ENCODE results near the gene RASSF10. TPM values are rescaled to one million over a fixed set of nuclear protein-coding genes. Genes with fewer than 3 reads are reported as not detected.

The RASSF10 gene
- total RNA-seq, 4 donors from 2014 or later, result 0.60 TPM; not detected in 3

DNA sequence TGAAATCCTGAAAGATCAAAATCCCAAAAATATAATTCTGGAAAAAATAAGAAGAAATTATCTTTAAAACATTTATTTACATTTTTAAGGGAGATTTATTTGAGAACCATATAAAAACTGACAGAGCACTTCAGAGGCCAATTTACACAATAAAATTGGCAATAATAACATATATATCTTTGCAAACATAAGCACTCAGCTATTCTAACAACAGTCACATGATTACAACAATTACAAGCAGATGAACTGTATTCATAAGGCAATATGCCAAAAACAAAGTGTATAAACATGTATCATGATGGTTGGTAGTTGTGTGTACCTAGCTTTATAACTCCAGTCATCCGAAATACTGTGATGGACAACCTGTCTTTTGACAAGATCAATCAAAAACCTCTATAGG lies 17.7 kb upstream of the RASSF10 start:
- WGBS, 2 donors, result 74 to 88% methylated on average over 1 of the region's 1 CpG
- Histone ChIP-seq H3K27ac (no peak overlapping the region), H3K4me1 (no peaks in the 10 kb centered on the region), H3K9me3 (no peaks in the 10 kb centered on the region), H3K4me3 (no peak overlapping the region), H3K27me3 (peaks cover 0 to 8% of the 10 kb centered on the region in 2 donors), H3K36me3 (no peaks in the 10 kb centered on the region)
- DNase-seq (ENCODE audit: low spot score in 2 of 2), result no peak
- TF ChIP-seq, protein P1, sequence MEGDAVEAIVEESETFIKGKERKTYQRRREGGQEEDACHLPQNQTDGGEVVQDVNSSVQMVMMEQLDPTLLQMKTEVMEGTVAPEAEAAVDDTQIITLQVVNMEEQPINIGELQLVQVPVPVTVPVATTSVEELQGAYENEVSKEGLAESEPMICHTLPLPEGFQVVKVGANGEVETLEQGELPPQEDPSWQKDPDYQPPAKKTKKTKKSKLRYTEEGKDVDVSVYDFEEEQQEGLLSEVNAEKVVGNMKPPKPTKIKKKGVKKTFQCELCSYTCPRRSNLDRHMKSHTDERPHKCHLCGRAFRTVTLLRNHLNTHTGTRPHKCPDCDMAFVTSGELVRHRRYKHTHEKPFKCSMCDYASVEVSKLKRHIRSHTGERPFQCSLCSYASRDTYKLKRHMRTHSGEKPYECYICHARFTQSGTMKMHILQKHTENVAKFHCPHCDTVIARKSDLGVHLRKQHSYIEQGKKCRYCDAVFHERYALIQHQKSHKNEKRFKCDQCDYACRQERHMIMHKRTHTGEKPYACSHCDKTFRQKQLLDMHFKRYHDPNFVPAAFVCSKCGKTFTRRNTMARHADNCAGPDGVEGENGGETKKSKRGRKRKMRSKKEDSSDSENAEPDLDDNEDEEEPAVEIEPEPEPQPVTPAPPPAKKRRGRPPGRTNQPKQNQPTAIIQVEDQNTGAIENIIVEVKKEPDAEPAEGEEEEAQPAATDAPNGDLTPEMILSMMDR (IDR thresholded peaks at IDR 0.05), result no peak
- TF ChIP-seq POLR2A (IDR thresholded peaks at IDR 0.05), result no peak
- no peak for TF ChIP-seq EP300 (IDR thresholded peaks at IDR 0.05)

DNA sequence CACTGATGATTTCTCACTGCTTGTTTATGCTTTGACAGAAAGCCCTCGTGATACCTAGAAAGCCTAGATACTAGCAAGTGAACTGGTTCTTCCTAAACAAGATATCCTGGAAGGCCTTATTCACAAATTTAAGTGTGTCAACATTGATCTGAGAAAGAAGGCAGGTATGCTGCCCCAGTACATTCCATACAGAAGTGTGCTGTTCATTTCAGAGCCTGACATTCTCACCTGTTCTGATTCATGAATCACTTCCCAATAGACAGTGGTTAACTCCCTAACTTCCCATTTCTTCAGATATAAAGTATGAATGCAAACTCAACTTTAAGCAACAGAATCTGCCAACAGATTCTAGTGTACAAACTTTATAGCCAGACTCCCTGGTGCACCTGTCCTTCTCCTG lies 15.5 kb upstream of the RASSF10 start:
- WGBS, 2 donors, result 83 to 85% methylated on average over 1 of the region's 1 CpG

DNA sequence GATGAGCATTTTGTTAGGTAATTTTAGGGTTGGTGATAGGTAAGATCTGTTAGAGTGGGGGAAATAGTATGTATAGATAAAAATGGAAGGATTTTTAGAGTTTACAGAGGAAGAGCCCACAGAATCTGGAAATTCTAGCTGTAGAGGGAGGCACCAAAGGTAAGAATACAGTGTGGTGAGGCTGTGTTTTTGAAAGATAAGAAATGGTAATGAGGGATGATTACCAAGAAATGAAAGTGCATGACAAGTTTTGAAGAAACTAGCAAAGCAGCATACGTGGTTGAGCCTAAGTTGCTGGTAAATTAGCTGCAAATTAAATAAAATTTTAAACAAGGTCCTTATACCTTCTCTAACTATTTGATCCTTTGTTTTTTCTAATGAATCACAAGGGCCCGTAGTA lies 14.6 kb upstream of the RASSF10 start:
- TF ChIP-seq, protein P1 (IDR thresholded peaks at IDR 0.05), result no peak
- TF ChIP-seq POLR2A (IDR thresholded peaks at IDR 0.05) (no peak), EP300 (IDR thresholded peaks at IDR 0.05) (no peak)
- H3K4me3 ChIP-seq, result no peak overlapping the region
- no peaks in the 10 kb centered on the region for H3K4me1 ChIP-seq
- no peaks in the 10 kb centered on the region for H3K9me3 ChIP-seq
- WGBS, 2 donors, result 84 to 87% methylated on average over 2 of the region's 2 CpGs
- no peaks in the 10 kb centered on the region for H3K27me3 ChIP-seq
- DNase-seq (ENCODE audit: low spot score in 2 of 2), result no peak
- no peaks in the 10 kb centered on the region for H3K36me3 ChIP-seq
- H3K27ac ChIP-seq, result peak overlapping the region in 1 of 4 donors; percentile 23

More for the DNA sequence above, 15.5 kb upstream of the RASSF10 start:
- Histone ChIP-seq H3K9me3 (no peaks in the 10 kb centered on the region), H3K27ac (no peak overlapping the region), H3K36me3 (no peaks in the 10 kb centered on the region), H3K27me3 (no peaks in the 10 kb centered on the region), H3K4me3 (no peak overlapping the region), H3K4me1 (no peaks in the 10 kb centered on the region)
- TF ChIP-seq POLR2A (IDR thresholded peaks at IDR 0.05) (no peak), EP300 (IDR thresholded peaks at IDR 0.05) (no peak)
- TF ChIP-seq, protein P1 (IDR thresholded peaks at IDR 0.05), result no peak
- DNase-seq (ENCODE audit: low spot score in 2 of 2), result no peak

DNA sequence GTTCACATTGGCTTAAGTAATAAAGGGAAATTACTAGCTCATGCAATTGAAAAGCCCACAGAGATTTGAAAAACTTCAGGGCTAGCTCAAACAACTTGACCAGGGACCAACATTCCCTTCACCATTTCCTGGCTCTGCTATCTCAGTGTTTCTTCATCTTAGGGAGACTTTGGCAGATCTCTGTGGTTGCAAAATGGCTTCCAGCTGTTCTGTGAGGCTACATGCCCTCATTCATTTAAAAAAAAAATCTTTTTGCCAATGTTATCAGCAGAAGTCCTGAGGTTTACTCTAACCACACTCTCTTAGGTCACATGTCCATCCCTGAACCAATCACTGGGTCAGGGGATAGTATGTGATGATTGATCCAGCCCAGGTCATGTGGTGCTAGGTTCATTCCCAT lies 13.9 kb upstream of the RASSF10 start:
- TF ChIP-seq, protein P1 (IDR thresholded peaks at IDR 0.05), result no peak
- no peak for TF ChIP-seq POLR2A (IDR thresholded peaks at IDR 0.05)
- TF ChIP-seq EP300 (IDR thresholded peaks at IDR 0.05), result peak in 1 of 2 donors; percentile 47
- H3K4me3 ChIP-seq, result no peak overlapping the region
- H3K4me1 ChIP-seq, result peaks cover 0 to 3% (median 0%) of the 10 kb centered on the region in 4 donors
- no peak overlapping the region for H3K27ac ChIP-seq
- H3K27me3 ChIP-seq, result no peaks in the 10 kb centered on the region
- no peaks in the 10 kb centered on the region for H3K9me3 ChIP-seq
- DNase-seq (ENCODE audit: low spot score in 2 of 2), result peak in 1 of 2 donors; percentile 27
- H3K36me3 ChIP-seq, result no peaks in the 10 kb centered on the region

DNA sequence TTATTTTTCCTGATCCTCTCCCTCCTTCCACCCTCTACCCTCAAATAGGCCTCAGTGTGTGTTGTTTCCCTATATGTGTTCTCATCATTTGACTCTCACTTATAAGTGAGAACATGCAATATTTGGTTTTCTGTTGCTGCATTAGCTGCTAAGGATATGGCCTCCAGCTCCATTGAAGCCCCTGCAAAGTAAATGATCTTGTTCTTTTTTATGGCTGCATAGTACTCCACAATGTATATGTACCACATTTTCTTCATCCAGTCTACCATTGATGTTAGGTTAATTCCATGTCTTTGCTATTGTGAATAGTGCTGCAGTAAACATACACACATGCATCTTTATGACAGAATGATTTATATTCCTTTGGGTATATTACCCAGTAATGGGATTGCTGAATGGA lies 13.3 kb upstream of the RASSF10 start:
- no peak for DNase-seq (ENCODE audit: low spot score in 2 of 2)
- H3K4me1 ChIP-seq, result peaks cover 0 to 10% (median 0%) of the 10 kb centered on the region in 4 donors
- no peaks in the 10 kb centered on the region for H3K9me3 ChIP-seq
- no peaks in the 10 kb centered on the region for H3K36me3 ChIP-seq
- no peak overlapping the region for H3K4me3 ChIP-seq
- H3K27ac ChIP-seq, result no peak overlapping the region
- H3K27me3 ChIP-seq, result no peaks in the 10 kb centered on the region
- TF ChIP-seq POLR2A (IDR thresholded peaks at IDR 0.05) (no peak), EP300 (IDR thresholded peaks at IDR 0.05) (no peak)
- TF ChIP-seq, protein P1 (IDR thresholded peaks at IDR 0.05), result no peak
